OCI-LY3 (cell line): ENCODE results near the gene ZFAND2A.

Experiments used
- CTCF ChIP-seq: fragments of 200-600, 300-600 bp; sonication (generic); IDR thresholded peaks from 2 replicates; pipeline ENCODE4 v1.5.1; 2014; ENCODE audit warnings: antibody characterized with exemption, low read length, low read depth
- EZH2phosphoT487 ChIP-seq: fragments of 200-600 bp; shearing (Covaris generic); IDR thresholded peaks from 2 replicates; pipeline ENCODE4 v1.6.1; 2018; ENCODE audit warnings: antibody characterized with exemption, mixed run types, low read depth

GRCh38 chr7:1172666-1173523, 12.9 kb upstream of the ZFAND2A start:
- TF ChIP-seq CTCF (no peak), EZH2phosphoT487 (no peak)
